HepG2 (cell line): ENCODE data around the gene PLIN5. TPM values are rescaled to one million over a fixed set of nuclear protein-coding genes. Genes with fewer than 3 reads are reported as not detected.

Experiments
- ATAC-seq: fragments of 200-7000 bp; cut with Tn5 transposase; 3 replicates; pipeline ENCODE4 v1.9.1; 2020; ENCODE audit warnings: mild to moderate bottlenecking, moderate library complexity
- BruUV-seq: library from RNA; stranded (reverse); fragments of 400-500 nt; replicated peaks from 2 replicates; lab custom pipeline; 2021; lab: Mats Ljungman, UMichigan
- CTCF ChIA-PET: fragments of 300-600 bp; formaldehyde crosslinking; extraction: SDS; loops from one replicate; lab custom pipeline; 2021; ENCODE audit warnings: low total read pairs, inconsistent platforms, low intra/inter-chr PET ratio; lab: Yijun Ruan, JAX
- POLR2A ChIA-PET: fragments of 350-600 bp; sonication (Branson Sonifier 250); formaldehyde crosslinking; loops from one replicate; lab custom pipeline; 2020; ENCODE audit warnings: antibody characterized with exemption, inconsistent platforms; lab: Yijun Ruan, JAX
- DNase-seq: peaks from one replicate; pipeline ENCODE4 v3.0.0-alpha.2; 2015; ENCODE audit warnings: low spot score
- FAIRE-seq: peaks from 3 replicates; lab custom pipeline; 2011; peaks lifted over from hg19 to GRCh38; lab: Jason Lieb, UNC
- H2AFZ ChIP-seq: one replicate; pipeline ENCODE4 v1.6.1; 2011; ENCODE audit warnings: low read length, inconsistent platforms
- H3K27ac ChIP-seq: fragments of 300-600 bp; 3 replicates; pipeline ENCODE4 v1.8.0; 2011; ENCODE audit warnings: mixed run types, mild to moderate bottlenecking, mixed read lengths, low read length, inconsistent platforms; ENCODE audit not compliant: insufficient read depth; ENCODE audit errors: extremely low read length
- H3K27me3 ChIP-seq, 2 experiments: fragments of 200-600 bp in 1 of 2; 2 replicates in 1 of 2; 3 replicates in 1 of 2; pipeline versions ENCODE4 v1.6.0 to v1.8.0; 2011; ENCODE audit warnings: low read length in 2 of 2, mild to moderate bottlenecking in 2 of 2, moderate library complexity in 2 of 2, inconsistent platforms in 1 of 2; ENCODE audit not compliant: insufficient read depth in 2 of 2, control insufficient read depth in 1 of 2
- H3K36me3 ChIP-seq, 2 experiments: fragments of 200-600 bp in 1 of 2; replicated peaks in 1 of 2; 2 replicates in 1 of 2; 3 replicates in 1 of 2; pipeline versions ENCODE4 v1.5.1 to v1.8.0; 2011; ENCODE audit warnings: low read length in 2 of 2, inconsistent platforms in 1 of 2; ENCODE audit not compliant: insufficient read depth in 2 of 2, control insufficient read depth in 1 of 2
- H3K4me1 ChIP-seq: 2 replicates; pipeline ENCODE4 v1.5.1; 2012; ENCODE audit warnings: low read length, inconsistent platforms; ENCODE audit not compliant: insufficient read depth
- H3K4me2 ChIP-seq: 2 replicates; pipeline ENCODE4 v1.6.0; 2011; ENCODE audit warnings: low read depth, low read length, inconsistent platforms
- H3K4me3 ChIP-seq, 3 experiments: fragments of 200-600 bp in 1 of 3; sonication (generic), shearing (Covaris generic) in 1 of 3; replicated peaks in 1 of 3; 2 replicates each; pipeline ENCODE4 v1.5.1; 2011 to 2016; ENCODE audit warnings: low read length in 3 of 3, inconsistent platforms in 2 of 3, low read depth in 2 of 3, mild to moderate bottlenecking in 2 of 3, control low read depth in 1 of 3, mixed read lengths in 1 of 3; ENCODE audit not compliant: insufficient read depth in 1 of 3
- H3K79me2 ChIP-seq: one replicate; pipeline ENCODE4 v1.6.1; 2011; ENCODE audit warnings: low read length, inconsistent platforms; ENCODE audit not compliant: insufficient read depth
- H3K9ac ChIP-seq: 2 replicates; pipeline ENCODE4 v1.6.0; 2011; ENCODE audit warnings: mild to moderate bottlenecking, low read depth, low read length, inconsistent platforms; ENCODE audit not compliant: insufficient read depth
- H3K9me3 ChIP-seq: 2 replicates; pipeline ENCODE4 v1.5.1; 2012; ENCODE audit warnings: mild to moderate bottlenecking, low read length
- H4K20me1 ChIP-seq: 2 replicates; pipeline ENCODE4 v1.6.0; 2011; ENCODE audit warnings: inconsistent platforms, mild to moderate bottlenecking, low read length, moderate library complexity; ENCODE audit not compliant: insufficient read depth
- NFYB ChIP-seq: sonication (generic); formaldehyde crosslinking; IDR thresholded peaks from 2 replicates; pipeline ENCODE4 v1.4.0; 2020; ENCODE audit warnings: missing genetic modification reagents
- POLR2A ChIP-seq, 2 experiments: IDR thresholded peaks; 2 replicates each; pipeline ENCODE4 v1.6.1; 2011; ENCODE audit warnings: low read depth in 2 of 2, low read length in 2 of 2, mild to moderate bottlenecking in 1 of 2, moderate library complexity in 1 of 2; ENCODE audit not compliant: insufficient read depth in 1 of 2
- RBFOX2 ChIP-seq: fragments of 200-400 bp; formaldehyde crosslinking; IDR thresholded peaks from 2 replicates; pipeline ENCODE4 v1.6.1; 2017; ENCODE audit warnings: low read depth, mild to moderate bottlenecking, low read length
- RBM22 ChIP-seq: fragments of 200-400 bp; formaldehyde crosslinking; optimal IDR thresholded peaks from 2 replicates; pipeline ENCODE3; 2017; ENCODE audit warnings: mild to moderate bottlenecking, low read length, moderate library complexity
- RFXAP ChIP-seq: sonication (generic); formaldehyde crosslinking; IDR thresholded peaks from 2 replicates; pipeline ENCODE4 v1.4.0; 2020; ENCODE audit warnings: missing genetic modification reagents, borderline replicate concordance
- ZBTB10 ChIP-seq: sonication (generic); formaldehyde crosslinking; IDR thresholded peaks from 2 replicates; pipeline ENCODE4 v1.4.0; 2020; ENCODE audit warnings: missing genetic modification reagents, borderline replicate concordance
- ZKSCAN1 ChIP-seq: fragments of 150-350 bp; IDR thresholded peaks from 2 replicates; pipeline ENCODE4 v1.6.1; 2014; ENCODE audit warnings: low read length
- ZNF768 ChIP-seq: sonication (generic); formaldehyde crosslinking; IDR thresholded peaks from 2 replicates; pipeline ENCODE4 v1.4.0; 2020; ENCODE audit warnings: missing genetic modification reagents
- WGBS: methylation state at CpG from one replicate; pipeline ENCODE4 v1.1.6; 2017; ENCODE audit warnings: low lambda C conversion rate; 5-methylcytosine and 5-hydroxymethylcytosine counted together
- in situ Hi-C: cut with HindIII; loops from 2 replicates; pipeline ENCODE4 v1.10.0; 2017; ENCODE audit warnings: low pct_unique_long_range_greater_than_20kb; ENCODE audit not compliant: extremely low pct_ligation_motif_present
- intact Hi-C: fragments of 100-400 bp; cut with micrococcal nuclease; formaldehyde crosslinking; loops from one replicate; pipeline ENCODE4 v1.10.0; 2022; ENCODE audit not compliant: unreplicated experiment
- polyA plus RNA-seq, 8 experiments: library from polyadenylated mRNA; depleted of rRNA in 3 of 8; stranded (reverse) in 7 of 8; unstranded in 1 of 8; fragments of >200 nt; fragmentation: Illumina TruSeq in 4 of 8; extraction: Trizol in 4 of 8; gene quantifications; 2 replicates each; pipeline versions ENCODE4 v1.2.1 to v1.2.3, GENCODE V29; 2011 to 2016; ENCODE audit warnings: low read depth in 4 of 8, missing spikeins in 1 of 8, mixed read lengths in 1 of 8; ENCODE audit not compliant: insufficient read depth in 1 of 8
- total RNA-seq, 5 experiments: library from RNA; depleted of rRNA; stranded (reverse); fragments of >200 nt; fragmentation: Illumina TruSeq; extraction: Trizol; gene quantifications; 2 replicates each; pipeline ENCODE4 v1.2.3, GENCODE V29; 2016; ENCODE audit warnings: low read depth in 1 of 5

PLIN5 gene
- total and polyA plus RNA-seq, 2 of the 13 experiments (the other 11 are each of a cell fraction or from before 2014, with no cell fraction given) = 1.8 to 4.8 TPM

- TF ChIP-seq ZBTB10 (CRISPR knock-in tag) = peak; percentile 23; the same call in 1 of the 2 replicates
- no peak for TF ChIP-seq RFXAP (CRISPR knock-in tag)
- TF ChIP-seq RBFOX2 = no peak
- no peak for TF ChIP-seq ZKSCAN1
- no peak for TF ChIP-seq NFYB (CRISPR knock-in tag)
These were observed 40.4 kb upstream of the PLIN5 start (continued) for GRCh38 chr19:4575267-4576015.

GRCh38 chr19:4573682-4574081, 38.7 kb upstream of the PLIN5 start:
- Histone ChIP-seq H2AFZ (no peak overlapping the region), H3K9me3 (no peaks in the 10 kb centered on the region), H3K27ac (no peak overlapping the region), H4K20me1 (peaks cover 49% of the 10 kb centered on the region), H3K79me2 (peaks cover 65% of the 10 kb centered on the region), H3K4me3 (no peak overlapping the region), H3K36me3 (peaks cover 6 to 8% of the 10 kb centered on the region in 2 experiments; a peak in 3 of 5 replicates), H3K9ac (no peak overlapping the region), H3K4me2 (no peak overlapping the region), H3K4me1 (peaks cover 38% of the 10 kb centered on the region), H3K27me3 (no peaks in the 10 kb centered on the region)
- 98% methylated on average over 4 of the region's 6 CpGs for WGBS
- CTCF ChIA-PET = no interaction called here
- FAIRE-seq (no peak), ATAC-seq (no peak), DNase-seq (no peak)
- in situ Hi-C loops = no loop called here
- POLR2A ChIA-PET = no interaction called here
- BruUV-seq = no TSS peak
- TF ChIP-seq ZKSCAN1 (peak; percentile 90), ZNF768 (CRISPR knock-in tag) (peak; percentile 85), RBM22 (peak; percentile 21), POLR2A (IDR thresholded peaks at IDR 0.05; ENCODE audit: insufficient read depth in 1 of 2, low read depth in 2 of 2, low read length in 2 of 2) (no peak)
- intact Hi-C loops = no loop called here
